ENCODE data around the gene OSBPL1A. TPM values are rescaled to one million over a fixed set of nuclear protein-coding genes. Genes with fewer than 3 reads are reported as not detected.

OSBPL1A gene
- total RNA-seq, 1 experiment from 2014 or later: 29.8 TPM

DNA sequence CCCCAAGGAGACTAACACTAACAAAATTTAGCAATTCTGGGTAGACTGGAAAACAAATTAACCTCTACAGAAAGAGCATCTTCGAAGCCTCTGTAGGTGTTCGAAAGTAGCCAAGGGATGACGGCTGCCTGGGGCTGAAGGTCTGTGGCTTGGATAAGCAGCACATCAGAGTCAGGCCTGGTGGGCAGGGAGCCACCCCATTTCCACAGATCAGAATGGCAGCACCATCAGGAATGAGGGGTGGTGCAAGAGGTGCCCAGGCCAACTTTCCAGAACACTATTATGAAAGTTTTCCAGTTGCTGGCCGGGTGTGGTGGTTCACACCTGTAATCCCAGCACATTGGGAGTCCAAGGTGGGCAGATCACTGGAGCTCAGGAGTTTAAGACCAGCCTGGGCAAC is 200.9 kb downstream of the OSBPL1A start:
- H3K9me3 ChIP-seq: no peaks in the 10 kb centered on the region
- no peak for DNase-seq
- no peak overlapping the region for H3K4me3 ChIP-seq
- H3K27me3 ChIP-seq: no peaks in the 10 kb centered on the region
- H3K36me3 ChIP-seq: no peaks in the 10 kb centered on the region

DNA sequence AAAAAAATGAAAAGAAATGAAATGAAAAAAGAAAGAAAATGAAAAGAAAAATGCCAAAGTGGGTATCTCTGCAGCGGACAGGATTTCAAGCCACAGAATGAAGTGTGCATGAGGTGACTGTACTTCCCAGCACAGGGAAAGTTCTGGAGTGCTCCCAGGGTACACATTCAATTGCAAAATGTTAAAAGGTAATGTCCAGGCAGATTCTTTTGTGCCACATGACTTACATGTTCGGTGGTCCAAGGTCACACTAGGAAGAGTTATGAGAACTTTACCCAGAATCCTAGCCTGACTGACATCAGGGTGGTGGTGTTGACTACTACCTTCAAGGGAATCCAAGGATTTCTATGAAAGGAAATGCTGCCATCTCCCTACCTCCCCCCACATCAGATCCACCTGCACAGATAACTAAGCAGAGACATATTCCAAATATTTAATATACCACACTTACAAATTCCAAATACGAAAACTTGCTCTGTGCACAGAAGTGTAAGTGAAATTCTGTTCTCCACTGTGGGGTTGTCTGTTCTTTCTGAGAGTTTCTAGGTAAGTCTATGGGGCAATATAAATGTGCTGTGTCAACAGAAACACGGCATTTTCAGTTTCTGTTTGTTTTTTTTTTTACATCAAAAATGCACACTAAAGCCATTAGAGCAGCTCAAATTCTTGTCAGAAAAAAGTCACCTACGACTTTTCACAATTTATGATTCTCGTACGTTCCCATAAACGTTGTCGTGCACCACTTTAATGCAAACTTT is 202.1 kb downstream of the OSBPL1A start:
- Histone ChIP-seq H3K9me3 (no peaks in the 10 kb centered on the region), H3K36me3 (no peaks in the 10 kb centered on the region)
- no peak for DNase-seq

DNA sequence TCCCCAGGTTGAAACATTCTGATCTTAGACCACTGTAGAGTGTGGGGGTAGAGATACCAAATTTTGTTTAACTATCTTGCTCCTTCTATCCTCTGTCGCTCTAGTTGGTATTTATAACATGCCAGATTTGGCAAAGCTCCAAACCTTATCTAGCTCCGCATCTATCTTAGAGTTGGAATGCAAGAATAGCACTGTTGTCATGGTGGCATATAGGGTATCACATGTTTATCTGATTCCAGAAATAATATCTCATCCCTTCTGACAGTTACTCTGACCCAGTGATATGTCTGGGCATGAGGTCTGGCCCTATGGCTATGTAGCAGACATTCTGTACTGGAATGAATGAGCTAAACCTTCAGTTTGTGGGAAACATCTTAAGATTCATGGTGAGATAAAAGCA is 207.0 kb downstream of the OSBPL1A start:
- DNase-seq: no peak
- Histone ChIP-seq H3K9me3 (no peaks in the 10 kb centered on the region), H3K36me3 (no peaks in the 10 kb centered on the region), H3K27me3 (no peaks in the 10 kb centered on the region), H3K4me3 (no peak overlapping the region)

More for the DNA sequence above, 202.1 kb downstream of the OSBPL1A start:
- no peak overlapping the region for H3K4me3 ChIP-seq
- no peaks in the 10 kb centered on the region for H3K27me3 ChIP-seq

DNA sequence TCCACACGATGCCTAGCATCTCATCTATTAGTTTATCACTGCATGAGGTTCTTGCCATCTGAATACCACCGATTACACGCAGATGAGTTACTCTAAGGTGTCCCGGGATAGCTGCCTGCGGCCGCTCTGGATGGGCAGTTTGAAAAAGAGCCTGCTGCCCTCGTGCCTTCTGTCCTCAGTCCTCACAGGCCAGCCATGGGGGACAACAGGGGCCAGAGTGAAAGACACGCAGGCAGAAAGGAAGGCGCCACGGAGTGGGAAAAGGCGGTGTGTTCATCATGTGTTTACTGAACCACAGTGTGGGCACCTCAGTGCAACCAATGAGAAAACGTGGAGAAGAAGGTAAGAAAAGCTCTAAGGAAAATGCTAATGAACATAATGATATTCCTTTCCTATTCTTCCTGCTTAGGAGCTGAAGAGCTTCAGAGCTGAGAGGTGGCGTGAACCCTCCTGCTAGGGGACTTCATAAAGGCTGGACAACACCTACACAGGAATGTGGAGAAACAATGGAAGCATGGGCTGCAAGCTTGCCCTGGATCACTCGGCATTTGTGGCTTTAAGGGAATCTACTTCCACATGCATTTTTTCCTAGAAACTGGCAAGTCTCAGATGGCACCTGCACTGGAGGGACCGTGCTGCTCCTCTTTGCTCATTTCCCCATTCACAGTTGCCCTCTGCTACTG is 207.8 kb downstream of the OSBPL1A start:
- H3K9me3 ChIP-seq: no peaks in the 10 kb centered on the region
- no peaks in the 10 kb centered on the region for H3K36me3 ChIP-seq
- no peak for DNase-seq
- H3K4me3 ChIP-seq: no peak overlapping the region
- no peaks in the 10 kb centered on the region for H3K27me3 ChIP-seq

DNA sequence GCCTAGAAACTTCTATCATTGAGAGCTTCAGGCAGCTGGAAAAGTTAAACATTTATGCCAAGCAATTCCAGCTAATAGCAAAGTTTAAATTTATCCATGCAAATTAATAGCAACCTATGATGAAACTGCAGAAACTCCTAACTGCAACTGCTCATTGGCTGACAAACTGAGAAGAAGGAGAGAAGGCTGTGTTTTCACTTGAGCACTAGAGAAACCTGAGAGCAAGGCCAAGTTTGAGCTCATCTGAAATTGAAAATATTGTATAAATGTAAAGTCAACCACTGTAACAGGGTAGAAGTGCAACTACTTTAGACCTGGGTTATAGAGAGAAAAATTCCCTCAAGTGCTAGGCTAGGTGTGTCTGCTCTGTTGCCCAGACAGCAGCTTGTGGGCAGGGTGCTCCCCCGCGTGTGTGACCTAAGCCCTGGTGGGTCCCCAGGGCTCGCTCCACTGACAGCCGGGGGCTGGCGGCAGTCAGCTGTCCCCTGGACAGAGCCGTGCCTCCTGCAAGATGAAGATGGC is 208.6 kb downstream of the OSBPL1A start:
- no peaks in the 10 kb centered on the region for H3K27me3 ChIP-seq
- DNase-seq: no peak
- H3K4me3 ChIP-seq: no peak overlapping the region
- H3K9me3 ChIP-seq: no peaks in the 10 kb centered on the region
- no peaks in the 10 kb centered on the region for H3K36me3 ChIP-seq

DNA sequence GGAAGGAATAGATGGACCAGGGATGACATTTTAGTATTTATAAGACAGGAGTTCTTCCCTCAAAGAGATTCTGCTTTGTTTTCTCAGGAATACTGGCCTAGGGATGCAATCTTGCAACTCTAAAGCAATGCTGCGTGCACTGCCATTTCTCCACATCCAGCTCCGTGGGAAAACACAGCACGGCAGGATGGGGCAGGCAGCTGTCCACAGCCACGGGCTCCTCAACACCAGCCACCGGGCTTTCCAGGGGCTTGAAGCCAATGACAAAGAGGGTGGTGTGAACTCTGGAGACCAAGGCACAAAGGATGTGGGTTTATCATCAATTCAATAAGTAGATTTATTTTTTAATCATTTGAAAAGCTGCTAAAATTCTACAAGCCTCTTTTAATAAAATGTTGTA is 209.5 kb downstream of the OSBPL1A start:
- no peak overlapping the region for H3K4me3 ChIP-seq
- H3K9me3 ChIP-seq: no peaks in the 10 kb centered on the region
- no peaks in the 10 kb centered on the region for H3K27me3 ChIP-seq
- no peak for DNase-seq
- no peaks in the 10 kb centered on the region for H3K36me3 ChIP-seq

DNA sequence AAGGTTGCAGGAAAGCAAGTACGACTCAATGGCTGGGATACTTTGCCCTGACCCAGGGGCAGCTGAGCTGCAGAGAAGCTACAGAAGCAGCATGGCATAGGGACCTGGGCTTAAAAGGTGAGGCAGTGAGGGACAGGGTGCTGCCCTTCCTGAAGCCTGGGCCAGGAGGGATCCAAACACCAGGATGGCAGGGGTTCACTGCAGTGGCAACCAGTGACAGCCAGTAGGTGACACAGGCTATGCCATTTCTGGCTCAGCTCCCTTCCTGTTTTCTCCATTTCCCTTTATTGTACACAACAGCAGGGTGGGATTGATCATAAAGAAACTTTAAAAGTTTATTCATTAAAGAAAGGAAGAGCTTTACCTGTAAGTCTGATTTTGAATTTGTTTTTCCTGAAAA is 209.9 kb downstream of the OSBPL1A start:
- H3K36me3 ChIP-seq: no peaks in the 10 kb centered on the region
- no peak overlapping the region for H3K4me3 ChIP-seq
- H3K9me3 ChIP-seq: no peaks in the 10 kb centered on the region
- no peaks in the 10 kb centered on the region for H3K27me3 ChIP-seq
- no peak for DNase-seq

DNA sequence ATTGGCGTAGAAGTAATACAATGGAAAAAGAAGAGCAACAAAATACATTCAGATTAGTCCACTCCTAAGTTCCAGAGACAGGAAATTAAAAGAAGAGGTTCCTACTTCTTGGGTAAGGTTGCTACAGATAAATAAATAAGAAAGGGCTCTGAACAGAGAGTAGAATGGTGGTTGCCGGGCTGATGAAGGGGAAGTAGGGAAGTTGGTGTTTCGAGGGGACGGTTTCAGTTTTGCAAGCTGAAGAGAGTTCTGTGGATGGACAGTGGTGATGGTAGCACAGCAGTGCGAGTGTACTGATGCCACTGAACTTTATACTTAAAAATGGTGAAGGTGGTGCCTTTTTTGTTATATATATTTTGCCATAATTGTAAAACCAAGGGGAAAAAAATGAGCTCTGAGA is 210.6 kb downstream of the OSBPL1A start:
- H3K27me3 ChIP-seq: no peaks in the 10 kb centered on the region
- H3K4me3 ChIP-seq: no peak overlapping the region
- no peaks in the 10 kb centered on the region for H3K9me3 ChIP-seq
- no peak for DNase-seq
- no peaks in the 10 kb centered on the region for H3K36me3 ChIP-seq

DNA sequence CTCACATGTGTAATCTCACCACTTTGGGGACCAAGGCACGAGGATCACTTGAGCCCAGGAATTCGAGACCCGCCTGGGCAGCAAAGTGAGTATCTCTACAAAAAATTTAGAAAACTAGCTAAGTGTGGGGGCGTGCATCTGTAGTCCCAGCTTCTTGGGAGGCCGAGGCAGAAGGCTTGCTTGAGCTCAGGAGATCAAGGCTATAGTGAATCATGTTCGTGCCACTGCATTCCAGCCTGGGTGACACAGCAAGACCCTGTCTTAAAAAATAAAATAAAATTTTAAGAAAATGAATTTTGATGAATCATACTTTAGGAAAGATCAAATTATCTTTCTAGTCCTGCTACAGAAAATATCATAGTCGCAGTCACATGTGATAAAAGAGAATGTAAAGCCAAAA is 211.8 kb downstream of the OSBPL1A start:
- no peak for DNase-seq
- Histone ChIP-seq H3K9me3 (no peaks in the 10 kb centered on the region), H3K4me3 (no peak overlapping the region), H3K27me3 (no peaks in the 10 kb centered on the region), H3K36me3 (no peaks in the 10 kb centered on the region)

DNA sequence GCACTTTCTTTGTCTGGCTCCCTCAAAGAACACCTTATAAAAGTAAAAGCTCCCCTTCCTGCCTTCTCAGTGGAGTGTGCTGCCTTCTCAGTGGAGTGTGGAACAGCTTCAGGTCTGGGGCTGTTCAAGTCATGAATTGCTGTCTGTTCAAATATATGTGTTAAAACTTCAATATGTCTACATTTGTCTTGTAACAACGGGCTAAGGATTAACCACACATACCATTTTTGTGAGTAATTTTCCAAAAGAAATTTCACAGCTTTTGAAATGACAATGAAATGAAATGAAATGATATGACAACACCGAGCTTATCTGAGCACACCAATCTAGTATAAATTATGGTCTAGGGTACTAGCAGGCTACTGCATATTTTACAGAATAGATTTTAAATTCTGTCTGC is 215.8 kb downstream of the OSBPL1A start:
- Histone ChIP-seq H3K9me3 (no peaks in the 10 kb centered on the region), H3K27me3 (no peaks in the 10 kb centered on the region), H3K36me3 (peaks cover 4% of the 10 kb centered on the region; the same call in 1 of the 2 replicates), H3K4me3 (no peak overlapping the region)
- no peak for DNase-seq

DNA sequence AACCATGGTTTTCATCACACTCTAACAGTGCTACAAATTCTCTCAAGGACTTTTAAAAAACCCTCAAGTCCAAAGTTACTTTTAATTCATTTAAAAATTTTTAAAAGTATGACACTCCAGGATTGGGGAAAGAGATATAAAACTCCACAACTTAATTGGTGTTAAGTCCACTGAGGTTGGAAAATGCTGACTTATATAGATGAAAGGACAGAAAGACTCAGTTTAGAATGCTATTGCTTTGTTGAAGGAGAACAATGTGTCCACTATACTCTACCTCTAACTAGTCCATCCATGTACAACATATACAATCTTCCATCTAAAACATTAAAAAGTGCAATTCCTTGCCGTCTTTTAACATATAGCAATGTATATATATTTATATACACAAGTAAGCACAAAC is 217.6 kb downstream of the OSBPL1A start:
- DNase-seq: no peak
- H3K4me3 ChIP-seq: no peak overlapping the region
- no peaks in the 10 kb centered on the region for H3K9me3 ChIP-seq
- peaks cover 7% of the 10 kb centered on the region for H3K36me3 ChIP-seq
- H3K27me3 ChIP-seq: no peaks in the 10 kb centered on the region

DNA sequence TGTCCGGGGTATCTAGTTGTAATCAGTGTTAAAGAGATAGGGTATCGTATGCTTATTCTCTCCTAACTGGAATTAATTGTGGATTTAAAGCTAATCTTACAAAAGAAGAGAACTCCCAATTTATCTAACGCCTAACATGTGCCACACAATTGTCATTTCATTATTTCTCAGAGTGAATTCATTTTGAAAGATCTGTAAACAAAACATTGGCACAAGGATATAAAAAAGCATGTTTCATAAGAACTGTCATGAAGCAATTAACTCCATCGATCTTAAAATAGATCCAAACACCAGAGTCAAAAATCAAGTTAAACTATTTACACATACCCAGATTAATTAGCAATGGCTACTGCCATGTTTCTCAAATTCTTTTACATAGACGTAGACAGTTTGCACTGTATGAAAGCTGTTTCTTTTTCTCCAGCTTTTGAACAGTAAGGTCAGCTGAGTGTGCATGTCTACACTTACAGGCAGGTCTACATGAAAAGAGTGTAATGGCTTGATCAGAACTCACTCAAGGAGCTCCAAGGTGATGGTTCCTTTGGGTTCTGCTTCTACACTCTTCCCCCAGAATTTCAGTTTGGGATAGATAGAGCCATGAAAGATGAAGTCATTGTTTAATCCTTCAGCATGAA is 220.0 kb downstream of the OSBPL1A start:
- DNase-seq: no peak
- H3K9me3 ChIP-seq: no peaks in the 10 kb centered on the region
- H3K27me3 ChIP-seq: no peaks in the 10 kb centered on the region
- H3K4me3 ChIP-seq: no peak overlapping the region
- H3K36me3 ChIP-seq: peaks cover 7% of the 10 kb centered on the region

DNA sequence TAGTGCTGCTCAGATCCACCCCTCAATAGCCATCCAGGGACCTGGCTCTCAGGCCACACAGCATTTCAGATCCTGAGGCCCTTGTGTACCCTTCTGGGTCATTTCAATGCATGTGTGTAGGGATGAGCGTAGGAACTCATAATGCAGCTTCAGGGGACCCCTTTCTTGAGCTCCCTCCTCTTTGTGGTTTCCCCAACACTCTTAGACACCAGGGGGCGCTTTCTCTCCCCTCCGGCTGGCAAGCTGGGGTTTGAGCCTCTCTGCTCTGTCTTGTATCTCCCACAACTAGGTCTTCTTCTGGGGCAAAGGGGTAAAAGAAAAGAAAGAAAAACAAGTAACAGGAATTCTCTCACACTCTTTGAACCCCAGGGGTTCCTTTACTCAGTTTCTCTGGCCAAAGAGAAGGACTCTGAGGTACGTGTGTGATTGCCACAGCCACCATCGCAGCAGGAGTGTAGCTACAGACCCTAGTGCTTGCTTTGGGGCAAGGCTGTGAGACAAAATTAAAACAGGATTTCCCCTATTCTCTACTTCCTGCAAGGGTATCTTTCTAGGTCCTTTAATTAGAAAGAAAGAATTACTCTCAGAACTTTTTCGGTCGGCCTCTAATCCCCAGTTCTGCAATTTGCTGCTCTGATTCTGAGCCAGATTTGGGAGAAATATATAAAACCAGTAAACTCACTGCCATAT is 220.8 kb downstream of the OSBPL1A start:
- Histone ChIP-seq H3K9me3 (no peaks in the 10 kb centered on the region), H3K4me3 (no peak overlapping the region), H3K36me3 (peaks cover 7% of the 10 kb centered on the region), H3K27me3 (no peaks in the 10 kb centered on the region)
- DNase-seq: peak; percentile 37

DNA sequence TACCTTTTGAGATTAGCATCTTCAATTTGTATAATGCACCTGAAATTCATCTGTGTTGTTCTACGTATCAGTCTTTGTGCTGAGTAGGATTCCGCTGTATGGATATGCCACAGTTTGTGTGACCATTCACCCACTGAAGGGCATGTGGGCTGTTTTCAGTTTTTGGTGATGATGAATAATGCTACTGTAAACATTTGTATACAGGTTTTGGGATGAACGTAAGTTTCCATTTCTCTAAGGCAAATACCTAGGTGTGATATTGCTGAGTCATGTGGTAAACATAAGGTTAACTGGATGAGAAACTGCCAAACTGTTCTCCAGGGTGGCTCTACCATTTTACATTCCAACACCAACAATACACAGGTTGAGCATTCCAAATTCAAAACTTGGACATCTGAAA is 223.6 kb downstream of the OSBPL1A start:
- Histone ChIP-seq H3K9me3 (no peaks in the 10 kb centered on the region), H3K36me3 (peaks cover 10% of the 10 kb centered on the region), H3K27me3 (no peaks in the 10 kb centered on the region), H3K4me3 (no peak overlapping the region)
- no peak for DNase-seq

DNA sequence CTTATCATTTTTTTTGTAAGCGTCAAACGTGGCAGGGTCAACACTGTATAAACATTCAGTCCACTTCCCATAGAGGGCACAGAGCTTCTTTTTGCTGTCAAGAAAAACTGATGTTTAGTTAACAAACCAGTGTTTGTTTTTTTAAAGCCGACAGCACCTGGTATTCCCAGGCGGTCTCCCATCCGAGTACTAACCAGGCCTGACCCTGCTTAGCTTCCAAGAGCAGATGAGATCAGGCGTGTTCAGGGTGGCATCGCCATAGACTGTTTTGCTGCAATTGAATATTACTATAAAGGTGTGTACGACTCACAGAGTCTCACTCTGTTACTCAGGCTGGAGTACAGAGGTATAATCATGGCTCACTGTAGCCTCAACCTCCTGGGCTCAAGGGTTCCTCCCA is 227.3 kb downstream of the OSBPL1A start:
- Histone ChIP-seq H3K36me3 (peaks cover 7% of the 10 kb centered on the region), H3K9me3 (no peaks in the 10 kb centered on the region), H3K27me3 (no peaks in the 10 kb centered on the region), H3K4me3 (no peak overlapping the region)
- no peak for DNase-seq

DNA sequence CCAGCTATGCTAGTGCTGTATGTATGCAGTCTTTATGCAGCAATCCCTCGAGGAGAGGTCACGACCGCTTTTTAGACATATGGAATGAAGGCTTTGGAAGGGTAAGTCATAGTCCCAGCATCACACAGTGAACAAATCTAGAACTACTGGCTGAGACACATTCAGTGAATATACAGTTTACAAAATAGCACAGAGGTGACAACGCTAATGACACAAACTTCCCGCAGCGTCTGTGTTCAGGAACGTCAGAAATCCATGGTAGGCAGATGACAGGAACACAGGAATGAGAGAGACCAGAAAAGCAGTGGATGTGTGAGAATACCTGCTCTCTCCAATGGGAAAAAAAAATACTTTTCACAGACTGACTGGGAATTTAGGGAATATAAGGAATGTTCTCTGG is 229.1 kb downstream of the OSBPL1A start:
- Histone ChIP-seq H3K36me3 (peaks cover 11% of the 10 kb centered on the region), H3K27me3 (no peaks in the 10 kb centered on the region), H3K4me3 (no peak overlapping the region), H3K9me3 (no peaks in the 10 kb centered on the region)
- no peak for DNase-seq

DNA sequence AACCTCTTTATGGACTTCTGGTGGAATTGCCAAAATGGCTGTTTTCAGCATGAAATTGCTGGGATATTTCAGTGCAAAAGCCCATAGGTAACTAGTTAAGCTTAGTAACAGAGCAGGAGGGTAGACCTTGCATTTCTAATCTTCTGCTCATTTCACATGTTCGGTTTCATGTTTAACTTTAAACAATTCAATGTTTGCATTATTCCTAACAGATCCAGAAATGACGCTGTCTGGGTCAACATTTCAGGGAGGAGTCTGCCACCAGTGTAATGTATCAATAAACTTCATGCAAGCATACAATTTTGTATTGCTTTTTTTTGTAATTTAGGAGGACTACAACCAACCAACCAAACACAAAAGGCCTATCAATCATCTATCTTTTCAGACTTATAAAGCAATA is 236.3 kb downstream of the OSBPL1A start:
- H3K27me3 ChIP-seq: no peaks in the 10 kb centered on the region
- H3K9me3 ChIP-seq: no peaks in the 10 kb centered on the region
- H3K4me3 ChIP-seq: no peak overlapping the region
- DNase-seq: no peak
- peaks cover 12% of the 10 kb centered on the region for H3K36me3 ChIP-seq
